8988T (cell line): ENCODE measurements around the gene TMPRSS13.

ENCODE experiments used
- DNase-seq: peaks from one replicate; pipeline ENCODE4 v3.0.0; 2011

The TMPRSS13 gene

DNA sequence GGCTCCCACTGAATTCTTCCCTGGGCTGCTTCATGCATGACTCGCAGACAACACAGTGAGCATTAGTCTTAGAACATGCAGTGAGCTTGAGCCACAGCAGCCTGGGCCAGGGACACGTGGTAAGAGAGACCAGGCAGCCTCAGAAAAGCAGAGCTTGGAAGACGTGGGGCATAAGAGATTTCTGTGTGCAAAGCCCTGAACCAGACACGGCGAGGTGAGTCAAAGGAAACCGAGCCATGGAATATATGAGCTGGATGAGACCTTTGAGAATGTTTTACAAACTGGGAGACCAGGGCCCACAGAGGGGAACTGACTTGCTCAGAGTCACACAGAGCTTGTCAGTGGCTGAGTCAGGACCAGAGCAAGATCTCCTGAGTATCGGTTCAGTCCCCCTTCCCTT lies 44.2 kb downstream of the TMPRSS13 start:
- no peak for DNase-seq

DNA sequence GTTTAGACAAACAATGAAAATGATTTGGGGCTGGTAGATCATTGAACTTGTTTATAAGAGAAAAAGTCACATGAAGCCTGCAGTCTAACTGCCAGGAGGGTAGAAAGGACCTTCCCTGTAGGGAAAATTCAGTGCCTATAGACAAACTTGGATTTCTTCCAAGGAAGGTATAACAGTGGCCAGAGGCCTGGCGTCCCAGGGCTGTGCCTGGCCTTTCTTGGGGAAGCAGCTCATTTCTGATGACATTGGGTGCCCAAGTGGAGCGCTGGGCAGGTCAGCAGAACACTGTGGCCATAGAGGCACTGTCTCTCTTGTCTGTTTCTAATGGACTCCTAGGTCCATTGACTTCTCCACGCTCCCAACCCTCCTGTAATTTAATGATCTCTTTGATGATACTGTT lies 46.1 kb downstream of the TMPRSS13 start:
- no peak for DNase-seq

DNA sequence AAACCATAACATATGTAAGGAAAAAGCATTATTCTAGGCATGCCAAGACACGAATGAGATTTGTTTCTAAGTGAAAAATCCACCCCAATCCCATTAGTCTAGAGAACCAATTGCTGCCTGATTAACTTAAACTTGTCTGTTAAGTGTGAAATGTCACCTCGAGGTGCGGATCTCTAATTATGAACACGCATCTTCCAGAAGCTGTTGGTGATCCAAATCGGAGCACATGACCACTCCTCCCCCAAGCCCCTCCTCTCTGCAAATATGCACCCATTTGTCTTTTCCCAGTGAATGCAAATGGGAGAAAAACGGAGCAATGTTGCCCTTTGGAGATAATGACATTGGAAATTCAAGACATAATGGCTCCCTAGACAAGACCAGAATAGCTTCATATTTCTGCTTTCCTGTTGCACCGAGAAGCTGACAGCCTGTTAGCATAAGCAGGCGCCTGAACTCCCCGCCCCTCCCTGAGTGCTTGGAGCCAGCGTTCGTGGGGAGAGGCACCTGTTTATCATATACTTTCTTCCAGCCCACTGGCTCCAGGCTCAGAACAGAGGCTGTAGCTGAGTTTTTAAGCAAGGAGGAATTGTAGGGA lies 46.8 kb downstream of the TMPRSS13 start:
- no peak for DNase-seq

DNA sequence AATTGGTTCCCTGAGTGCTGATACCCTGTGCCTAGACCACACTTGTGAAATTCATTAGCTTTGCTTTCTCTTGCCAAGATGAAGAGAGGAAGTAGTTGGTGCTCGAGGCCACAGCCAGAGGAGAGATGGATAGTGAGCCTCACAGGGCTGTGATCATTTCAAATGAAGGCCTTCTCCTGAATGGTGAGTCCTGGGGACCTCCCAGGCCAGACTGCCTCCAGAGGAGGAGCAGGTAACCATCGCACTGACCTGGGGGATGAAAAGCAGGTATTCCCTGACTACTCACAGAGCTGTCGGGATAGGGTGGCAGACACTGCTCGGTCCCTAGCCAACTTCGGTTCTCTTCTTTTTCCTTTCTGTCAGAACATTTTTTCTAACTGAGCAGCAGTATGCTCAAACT lies 48.0 kb downstream of the TMPRSS13 start:
- DNase-seq = no peak

DNA sequence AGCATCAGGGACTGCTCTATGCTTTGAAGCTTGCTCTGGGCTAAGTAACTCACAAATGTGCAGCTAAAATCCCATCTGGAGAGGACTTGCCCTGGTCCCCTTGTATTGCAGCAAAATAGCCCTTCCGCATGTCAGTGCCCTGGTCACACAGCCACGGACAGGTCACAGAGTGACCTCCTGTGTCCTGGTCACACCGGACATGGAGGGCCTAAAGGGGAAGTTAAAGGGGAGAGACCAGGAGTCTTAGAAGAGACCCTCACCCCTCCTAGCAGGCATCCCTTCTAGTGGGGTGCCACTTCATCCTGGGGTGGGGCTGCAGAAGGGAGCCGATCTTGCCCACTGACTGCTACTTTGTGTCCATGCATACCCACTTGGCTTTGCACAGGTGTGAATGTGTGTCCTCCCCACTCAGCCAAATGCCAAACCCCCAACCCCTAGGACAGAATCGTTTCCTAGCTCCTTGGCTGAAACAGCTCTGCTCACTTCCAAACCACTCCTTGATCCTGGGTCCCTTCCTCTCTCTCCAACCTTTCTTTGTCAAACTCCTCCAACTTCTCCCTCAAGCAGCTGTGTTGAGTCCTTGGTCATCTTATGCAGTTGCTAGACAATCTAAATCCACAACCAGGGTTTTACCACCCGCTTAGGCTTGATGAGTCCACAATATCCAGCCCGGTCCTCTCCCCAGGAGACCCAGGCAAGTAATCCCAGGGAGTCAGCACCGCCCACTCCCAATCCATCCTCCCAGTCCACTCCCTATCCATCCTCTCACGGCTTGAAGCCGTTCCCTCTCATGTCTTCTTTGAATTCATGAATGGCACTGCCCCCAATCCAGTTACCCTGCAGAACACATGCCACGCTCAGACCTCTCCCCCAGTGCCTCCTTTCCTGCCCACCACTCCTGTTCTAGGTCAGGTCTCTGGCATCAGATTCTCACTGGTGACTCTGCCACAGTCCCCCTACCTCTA lies 49.4 kb downstream of the TMPRSS13 start:
- no peak for DNase-seq

DNA sequence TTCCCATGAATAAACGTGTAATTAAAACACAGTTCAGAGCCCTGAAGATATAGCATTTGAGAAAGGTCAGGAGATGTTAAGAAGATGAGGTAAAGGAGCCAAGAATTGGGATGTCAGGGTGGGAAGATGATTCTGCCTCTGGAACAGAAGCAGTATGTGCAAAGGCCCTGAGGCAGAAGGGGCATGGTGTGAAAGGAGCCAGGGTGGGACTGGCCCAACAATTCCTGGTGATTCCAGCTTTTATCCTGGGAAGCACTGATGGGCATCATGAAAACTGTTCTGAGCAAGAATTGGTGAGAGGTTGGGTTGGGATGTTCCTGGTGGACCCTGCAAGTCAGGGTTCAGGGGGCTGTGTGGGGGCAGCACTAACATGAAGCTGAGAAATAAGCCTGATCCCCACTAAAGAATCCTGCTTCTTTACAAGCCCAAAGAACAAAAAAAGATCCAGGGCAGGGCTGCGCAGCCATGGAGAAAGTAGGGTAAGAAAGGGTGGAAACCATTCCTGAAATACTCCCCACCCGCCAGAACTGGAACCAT lies 50.2 kb downstream of the TMPRSS13 start:
- no peak for DNase-seq

DNA sequence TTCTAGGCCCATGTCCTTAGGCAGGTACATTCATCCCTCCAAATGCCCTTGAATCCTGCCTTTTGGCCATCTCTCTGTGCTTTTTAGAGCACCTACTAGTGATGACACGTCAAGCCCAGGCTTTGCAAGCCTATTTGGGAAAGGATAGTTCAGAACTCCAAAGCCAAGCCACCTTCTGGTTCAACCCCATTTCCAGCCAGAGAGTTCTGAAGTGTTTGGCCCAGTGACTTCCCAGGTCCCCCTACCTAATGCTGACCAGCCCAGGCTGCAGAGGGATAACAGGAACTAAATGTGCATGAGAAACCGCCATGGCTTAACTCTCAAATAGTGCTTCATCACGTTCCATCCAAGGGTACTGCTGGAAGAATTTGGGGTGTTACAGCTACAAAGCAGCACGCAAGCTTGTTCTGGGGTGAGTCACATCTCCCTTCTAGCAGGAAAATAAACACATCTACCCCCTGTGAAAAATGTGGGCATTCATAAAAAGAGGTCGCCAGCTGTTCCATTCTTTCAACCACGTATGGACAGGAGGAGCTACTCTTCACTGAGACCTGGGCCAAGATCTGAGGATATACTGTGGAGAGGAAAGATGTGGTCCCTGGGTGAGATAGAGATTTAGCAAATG lies 50.8 kb downstream of the TMPRSS13 start:
- DNase-seq = no peak

DNA sequence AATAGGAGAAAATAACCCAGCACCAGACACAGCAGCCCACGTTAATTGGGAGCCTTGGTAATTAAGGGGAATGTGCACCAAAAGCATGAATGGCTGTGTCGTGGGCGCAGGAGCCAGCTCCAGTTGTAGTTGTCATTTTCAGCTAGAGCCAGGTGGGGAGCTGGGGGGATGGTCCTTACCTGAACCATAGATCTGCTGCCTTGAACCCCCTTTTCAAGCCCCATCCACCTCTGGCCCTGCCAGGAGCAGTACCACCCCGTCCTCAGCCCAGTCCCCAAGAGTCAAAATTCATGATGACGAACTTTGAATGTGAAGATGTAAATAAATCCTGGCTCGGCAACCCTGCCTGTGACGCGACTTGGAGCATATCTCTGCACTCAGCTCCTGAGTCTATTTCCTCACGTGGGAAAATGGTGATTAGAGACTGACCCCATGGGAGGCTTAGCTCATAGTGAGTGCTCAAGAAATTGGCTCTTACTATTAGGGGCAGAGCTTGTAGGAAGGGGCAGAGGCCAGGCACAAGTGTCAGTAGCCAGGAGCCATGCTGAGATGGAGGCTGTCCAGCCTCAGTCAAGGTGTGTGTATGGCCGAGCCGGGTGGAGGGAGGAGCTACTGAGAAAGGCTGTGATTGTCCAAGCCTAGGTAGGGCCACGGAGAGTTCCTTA lies 52.0 kb downstream of the TMPRSS13 start:
- no peak for DNase-seq

DNA sequence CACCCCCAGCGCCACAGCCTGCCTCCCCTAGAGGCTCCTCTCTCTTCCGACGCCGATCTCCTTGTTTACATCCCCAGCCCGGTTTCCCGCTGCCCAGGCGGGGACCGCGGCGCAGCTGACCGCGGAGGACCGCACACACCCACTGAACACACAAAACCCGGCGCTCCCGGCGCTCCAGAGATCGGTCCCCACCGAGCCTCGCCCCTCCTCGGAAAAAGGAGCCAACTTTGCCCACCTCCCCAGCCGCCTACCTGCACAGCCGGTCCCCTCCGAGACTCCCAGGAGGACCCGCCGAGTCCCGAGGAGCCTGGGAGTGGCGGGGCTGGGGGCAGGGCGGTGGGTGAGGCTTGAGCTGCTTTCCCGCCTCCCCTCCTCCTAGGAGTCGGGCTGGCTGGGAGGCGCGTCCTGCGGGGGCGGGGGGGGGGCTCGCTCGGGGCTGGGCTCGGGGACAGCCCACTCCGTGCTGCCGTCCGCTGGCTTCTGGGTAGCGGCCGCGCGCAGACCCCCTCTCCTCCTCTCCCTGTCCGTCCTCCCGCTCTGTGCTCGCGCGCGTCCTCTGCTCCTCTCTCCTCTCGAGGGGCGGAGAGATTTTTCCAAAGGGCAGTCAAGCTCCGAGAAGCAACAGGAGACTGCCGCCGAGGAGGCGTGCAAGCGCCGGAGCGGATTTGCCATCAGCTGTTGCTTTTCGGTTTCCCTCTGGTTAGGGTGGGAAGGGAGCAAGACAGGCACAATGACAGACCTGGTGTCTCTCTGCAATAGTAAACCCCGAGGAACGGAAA lies 52.7 kb downstream of the TMPRSS13 start, which contains the start of gene FXYD6:
FXYD6 (minus strand) TSS at position 318 of the 779 bp plus-strand sequence. CDS start 33,882 bp downstream, outside the sequence.
- DNase-seq = peak; percentile 59

DNA sequence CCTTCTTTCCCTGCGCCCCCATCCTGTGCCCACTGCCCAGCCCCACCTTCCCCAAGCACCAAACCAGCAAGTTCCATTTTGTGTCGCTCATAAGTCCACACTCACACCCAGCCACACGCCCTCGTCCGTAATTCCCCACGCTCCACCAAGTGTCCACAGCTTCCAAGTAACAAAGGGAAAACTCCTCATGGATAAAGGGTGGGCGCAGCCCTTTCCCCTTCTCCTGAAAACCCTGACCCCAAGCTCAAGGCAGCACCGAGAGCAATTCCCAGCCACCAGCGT lies 53.2 kb downstream of the TMPRSS13 start:
- DNase-seq = no peak

DNA sequence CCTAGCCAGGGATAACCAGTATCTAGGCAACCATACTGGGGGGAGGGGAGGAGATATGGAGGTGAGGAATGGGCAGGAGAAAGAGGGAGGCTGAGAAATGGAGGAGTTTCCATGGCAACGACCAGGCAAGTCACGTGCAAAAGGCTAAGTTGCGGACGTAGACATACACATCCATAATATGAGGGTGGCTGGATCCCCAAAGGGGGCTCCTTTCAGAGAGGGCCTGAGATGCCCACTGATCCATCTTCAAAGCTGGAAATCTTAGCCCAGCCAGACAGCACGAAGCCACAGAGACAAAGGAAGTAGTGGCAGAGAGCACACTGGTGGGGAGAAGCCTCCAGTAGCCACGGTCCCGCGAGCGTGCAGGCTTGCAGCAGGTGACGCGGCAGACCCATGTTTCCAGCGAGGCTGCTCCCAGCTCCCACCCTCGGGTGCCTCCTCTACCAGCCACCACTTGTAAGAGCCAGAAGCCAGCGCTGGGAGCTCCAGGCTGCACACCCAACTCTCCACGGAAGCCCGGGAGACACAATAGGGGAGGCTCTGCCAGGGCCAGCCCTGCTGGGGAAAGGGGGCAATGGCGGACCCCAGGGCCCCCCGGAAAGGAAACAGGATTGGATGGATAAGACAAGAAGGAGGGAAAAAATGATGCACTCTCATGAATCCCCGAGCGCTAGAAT lies 53.7 kb downstream of the TMPRSS13 start:
- no peak for DNase-seq

DNA sequence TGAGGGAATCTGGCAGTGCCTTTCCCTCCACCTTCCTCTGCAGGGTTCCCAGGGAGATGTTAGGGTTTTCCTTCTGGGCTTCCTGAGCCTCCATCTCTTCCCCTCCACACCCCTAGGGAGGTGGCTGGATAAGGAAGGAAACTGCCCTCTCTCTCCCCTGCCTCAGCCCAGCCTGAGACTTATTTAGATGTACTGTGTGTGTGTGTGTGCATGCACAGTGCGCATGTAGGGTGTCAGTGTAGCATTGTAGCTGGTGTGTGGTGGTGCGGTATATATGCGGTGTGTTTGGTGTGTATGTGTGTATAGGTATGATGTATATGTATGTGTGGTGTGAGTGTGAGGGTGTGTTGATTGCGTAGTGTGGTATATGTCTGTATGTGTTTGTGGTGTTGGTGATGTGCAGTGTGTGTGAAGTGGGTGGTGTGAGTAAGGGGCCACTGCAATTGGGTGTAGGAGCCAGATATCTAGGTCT lies 54.3 kb downstream of the TMPRSS13 start:
- no peak for DNase-seq

DNA sequence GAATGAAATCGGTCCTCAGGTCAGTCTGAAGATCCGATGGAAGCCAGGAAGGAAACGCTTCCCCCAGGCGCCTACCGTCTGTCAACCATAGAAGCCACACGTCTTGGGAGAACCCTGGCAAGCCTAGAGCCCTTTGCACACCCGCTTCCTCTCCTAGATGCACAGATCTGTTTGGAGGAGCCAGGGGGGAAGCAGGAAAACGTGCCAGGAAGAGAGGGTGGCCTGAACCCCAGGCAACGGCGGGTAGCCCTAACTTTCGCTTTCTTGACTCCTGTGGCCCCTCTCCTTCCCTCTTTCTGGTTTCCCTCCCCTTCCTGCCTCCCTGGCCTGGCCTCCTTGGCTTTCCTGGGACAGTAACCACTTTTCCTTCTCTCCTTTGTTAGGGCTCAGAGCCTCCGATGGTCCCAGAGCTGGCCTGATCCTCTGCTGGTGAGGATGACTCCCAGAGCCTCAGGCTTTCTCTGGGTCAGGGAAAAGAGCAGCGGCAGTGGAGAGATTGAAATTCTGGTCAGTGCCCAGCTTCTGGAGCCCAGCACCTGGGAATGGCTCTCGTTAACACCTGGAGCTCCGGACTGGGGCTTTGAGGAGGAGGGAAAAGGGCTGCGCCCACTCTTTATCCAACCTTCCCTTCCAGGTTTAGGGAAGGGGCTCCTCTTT lies 54.8 kb downstream of the TMPRSS13 start:
- no peak for DNase-seq

DNA sequence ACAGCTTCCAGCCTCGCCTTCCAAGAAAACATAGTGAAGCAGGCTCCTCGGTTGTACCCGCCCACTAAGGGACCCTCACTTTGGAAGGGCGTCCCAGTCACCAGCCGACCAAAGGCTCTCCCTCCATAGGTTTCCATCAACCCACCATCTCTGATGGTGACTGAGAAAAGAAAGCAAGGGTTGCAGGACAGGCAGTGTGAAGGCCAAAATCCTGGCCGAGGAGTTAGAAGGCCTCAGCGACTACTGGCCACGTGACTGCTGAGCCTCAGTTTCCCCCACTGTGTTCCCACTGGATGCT lies 55.4 kb downstream of the TMPRSS13 start:
- no peak for DNase-seq

DNA sequence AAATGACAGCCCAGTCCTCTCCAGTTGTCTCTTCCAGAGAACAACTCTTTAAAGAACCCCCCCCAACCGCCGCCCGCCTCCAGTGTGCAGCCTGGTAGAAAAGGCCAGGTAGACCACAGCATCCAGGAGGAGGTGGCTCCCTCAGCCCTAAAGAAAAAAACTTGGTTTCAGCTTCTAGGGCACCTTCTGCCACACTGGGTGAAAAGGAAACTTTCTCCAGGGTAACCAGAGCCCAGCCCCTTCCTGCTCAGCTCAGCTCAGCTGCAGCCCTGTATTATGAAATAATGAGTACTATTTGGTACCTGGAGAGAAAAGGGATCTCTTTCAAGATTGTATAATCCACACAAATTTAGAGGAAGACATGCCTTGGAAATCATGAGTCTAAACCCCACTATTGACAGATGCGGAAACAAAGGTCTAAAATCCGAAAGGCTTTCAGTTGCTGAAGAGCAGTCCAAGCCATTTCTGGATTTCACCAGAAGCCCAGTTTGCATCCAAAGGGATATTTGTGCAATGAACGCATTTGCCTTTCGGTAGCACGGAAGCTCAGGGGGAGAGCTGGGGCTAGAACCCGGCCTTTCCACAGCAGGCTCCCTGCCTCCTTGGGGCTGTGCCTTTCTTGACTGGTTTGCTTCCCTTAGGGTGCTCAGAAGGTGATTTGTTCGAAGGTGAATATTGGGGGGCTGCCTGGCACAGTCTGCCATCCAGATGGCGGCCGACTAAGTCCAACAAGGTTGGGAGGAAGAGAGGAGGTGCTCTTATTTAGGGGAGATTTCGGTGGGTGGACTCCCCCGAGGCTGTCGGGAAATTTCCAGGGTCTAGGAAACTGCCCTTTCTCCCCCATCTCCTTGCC lies 56.0 kb downstream of the TMPRSS13 start:
- no peak for DNase-seq

DNA sequence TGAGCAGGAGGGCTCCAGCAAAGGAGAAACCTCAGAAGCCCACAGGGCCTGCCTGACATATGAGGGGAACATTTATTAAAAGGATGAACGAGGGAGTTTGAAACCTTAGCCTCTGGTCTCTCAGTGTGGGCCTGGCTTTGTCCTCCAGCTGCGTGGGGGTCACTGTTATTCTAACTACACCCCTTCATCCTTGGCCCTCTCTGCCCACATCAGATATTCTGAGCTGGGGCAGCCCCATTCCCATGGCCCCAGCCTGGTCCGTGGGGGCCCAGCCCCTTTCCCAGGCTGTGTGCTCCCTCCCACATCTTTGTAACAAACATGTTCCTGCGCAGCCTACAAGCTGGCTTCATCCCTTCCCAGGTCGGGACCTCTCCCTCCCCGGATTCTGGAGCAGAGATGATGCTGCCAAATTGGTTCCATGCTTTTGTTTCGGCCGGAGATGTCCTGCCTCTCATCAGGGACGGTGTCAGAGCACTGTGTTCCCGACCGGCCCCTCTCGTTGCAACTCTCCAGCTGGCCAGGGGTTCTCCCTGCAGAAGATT lies 56.7 kb downstream of the TMPRSS13 start:
- no peak for DNase-seq

DNA sequence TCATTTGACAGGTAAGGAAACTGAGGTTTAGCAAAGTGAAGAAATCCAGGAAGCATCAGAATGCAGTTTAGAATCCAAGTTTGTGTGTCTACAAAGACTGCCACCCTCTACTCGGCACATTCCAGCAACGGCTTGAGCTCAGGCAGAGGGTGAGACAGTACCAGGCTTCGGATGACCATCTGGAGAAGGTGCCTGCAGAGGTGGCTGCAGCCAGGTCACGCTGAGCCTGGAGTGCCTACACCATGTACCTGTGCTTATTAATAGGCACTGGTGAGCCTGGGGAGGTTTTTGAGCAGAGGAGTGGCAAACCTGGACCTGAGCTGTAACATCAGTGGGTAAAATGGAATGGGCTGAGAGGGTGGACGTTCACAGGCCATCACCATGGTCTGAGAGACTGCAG lies 57.4 kb downstream of the TMPRSS13 start:
- DNase-seq = no peak

DNA sequence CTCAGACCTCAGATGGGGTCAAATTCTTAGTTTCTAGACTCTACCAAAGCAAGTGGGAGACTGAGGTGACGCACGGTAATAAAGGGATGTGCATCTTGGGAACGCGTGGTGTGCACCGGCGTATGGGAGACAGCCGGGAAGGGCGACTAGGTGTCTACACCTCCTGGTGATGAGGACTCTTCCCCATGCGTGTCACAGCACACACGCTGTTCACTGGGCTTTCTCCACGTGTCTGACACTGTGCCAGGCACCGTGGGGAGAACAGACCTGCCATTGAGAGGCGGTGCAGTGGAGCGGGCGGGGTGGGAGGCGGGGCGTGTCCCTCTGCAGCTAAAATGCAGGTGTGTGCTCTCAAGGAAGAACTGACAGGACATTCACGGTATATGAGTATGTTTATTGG lies 58.0 kb downstream of the TMPRSS13 start:
- no peak for DNase-seq

DNA sequence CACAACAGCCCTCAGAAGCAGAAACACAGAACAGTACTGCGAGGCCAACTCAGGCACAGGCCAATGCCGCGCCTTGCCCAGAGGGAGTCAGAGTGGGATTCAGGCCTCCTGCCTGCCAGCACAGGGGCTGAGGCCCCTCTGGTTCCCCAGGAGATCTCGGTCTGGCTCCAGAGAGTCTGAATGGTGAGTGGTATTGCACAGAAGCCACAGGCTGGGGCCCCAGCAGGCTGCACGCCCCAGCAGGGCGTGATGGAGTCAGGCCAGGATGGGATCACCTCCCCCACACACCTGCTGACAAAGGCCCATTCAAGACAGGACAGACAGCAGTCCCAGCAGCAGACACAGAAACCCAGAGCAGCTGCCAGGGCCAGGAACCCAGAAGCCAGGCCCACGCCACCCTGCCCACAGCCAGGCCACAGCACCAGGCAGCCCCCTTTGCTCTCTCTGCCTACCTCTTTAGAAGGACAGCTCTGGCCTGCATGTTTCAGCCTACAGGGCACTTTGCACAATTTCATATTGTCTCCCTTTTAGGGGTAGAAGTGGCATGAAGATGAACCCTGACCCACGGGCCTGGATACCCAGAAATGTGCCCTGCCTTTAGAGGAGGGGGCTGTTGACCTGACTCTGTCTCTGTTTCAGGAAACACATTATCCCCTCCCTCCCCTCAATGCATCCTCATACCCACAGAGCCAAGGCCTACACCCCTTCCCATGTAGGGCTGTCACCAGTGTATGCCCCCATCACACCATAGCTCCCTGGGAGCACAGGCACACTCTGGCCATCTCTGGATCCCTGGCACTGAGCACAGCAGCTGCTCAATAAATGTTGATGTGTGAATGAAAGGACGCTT lies 58.9 kb downstream of the TMPRSS13 start:
- DNase-seq = no peak
